Gastroesophageal sphincter (tissue), 4 donors: ENCODE data around the gene EFR3B. TPM values are rescaled to one million over a fixed set of nuclear protein-coding genes. Genes with fewer than 3 reads are reported as not detected.
"Not testable (repeated sequence)": the region's sequence is repeated elsewhere in the genome, so short reads cannot be mapped to it uniquely, and the experiment has no call there.

Experiments used
- ATAC-seq: fragments of 150-250 bp; one replicate; pipeline ENCODE4 v1.9.1; 2016; ENCODE audit warnings: mild to moderate bottlenecking, moderate library complexity
- H3K27ac ChIP-seq, 4 donors: fragments of 200-600 bp; sonication (generic) in 3 of 4; 1 replicate in 3 of 4; 2 replicates in 1 of 4; pipeline ENCODE4 v1.5.1; 2016 to 2019
- H3K27me3 ChIP-seq: fragments of 200-600 bp; sonication (generic); one replicate; pipeline ENCODE4 v1.5.1; 2019
- H3K36me3 ChIP-seq, 2 donors: fragments of 200-600 bp; sonication (generic); one replicate each; pipeline ENCODE4 v1.5.1; 2019; ENCODE audit warnings: control low read depth in 1 of 2
- H3K4me1 ChIP-seq, 3 donors: fragments of 200-600 bp; sonication (generic); 1 replicate in 2 of 3; 2 replicates in 1 of 3; pipeline ENCODE4 v1.5.1; 2016 to 2019; ENCODE audit warnings: control low read depth in 2 of 3
- H3K4me3 ChIP-seq, 2 donors: fragments of 200-600 bp; sonication (generic); one replicate each; pipeline ENCODE4 v1.5.1; 2019; ENCODE audit warnings: mild to moderate bottlenecking in 1 of 2, moderate library complexity in 1 of 2
- H3K9me3 ChIP-seq, 3 donors: fragments of 200-600 bp; sonication (generic); one replicate each; pipeline ENCODE4 v1.5.1; 2017 to 2019; ENCODE audit warnings: control low read depth in 2 of 3
- CTCF ChIP-seq, 4 experiments: fragments of 200-600 bp in 2 of 4; fragments of 450-650 bp in 2 of 4; sonication (generic) in 1 of 4; IDR thresholded peaks; one replicate each; pipeline ENCODE4 v1.5.1; 2017 to 2019; ENCODE audit warnings: antibody characterized with exemption in 4 of 4, mild to moderate bottlenecking in 2 of 4, moderate library complexity in 2 of 4
- EP300 ChIP-seq: sonication (generic); formaldehyde crosslinking; IDR thresholded peaks from one replicate; pipeline ENCODE4 v1.6.1; 2017; ENCODE audit warnings: antibody characterized with exemption, mild to moderate bottlenecking
- POLR2A ChIP-seq, 2 donors: fragments of 450-650 bp; IDR thresholded peaks; one replicate each; pipeline ENCODE4 v1.6.1; 2017; ENCODE audit warnings: antibody characterized with exemption in 2 of 2, mild to moderate bottlenecking in 2 of 2, moderate library complexity in 1 of 2
- POLR2AphosphoS5 ChIP-seq: sonication (generic); formaldehyde crosslinking; IDR thresholded peaks from one replicate; pipeline ENCODE4 v1.6.1; 2017; ENCODE audit warnings: antibody characterized with exemption
- WGBS, 2 donors: methylation state at CpG; one replicate each; pipeline ENCODE4 v1.1.5; 2018; ENCODE audit warnings: low coverage in 1 of 2; 5-methylcytosine and 5-hydroxymethylcytosine counted together
- total RNA-seq, 4 donors: library from RNA; depleted of rRNA; stranded (reverse); fragments of >200 nt; gene quantifications; one replicate each; pipeline ENCODE4 v1.1.0, GENCODE V29; 2016

Gene EFR3B
- total RNA-seq, 4 donors from 2014 or later, result 0.67 to 2.4 (median 1.5) TPM

GRCh38 chr2:25000503-25001324 is 41.2 kb upstream of the EFR3B start:
- no peak for TF ChIP-seq EP300
- no peak for TF ChIP-seq CTCF (IDR thresholded peaks at IDR 0.05)
- no peak for TF ChIP-seq POLR2A (IDR thresholded peaks at IDR 0.05)
- TF ChIP-seq POLR2AphosphoS5, result no peak
- Histone ChIP-seq H3K9me3 (no peaks in the 10 kb centered on the region), H3K4me1 (peaks cover 0 to 14% (median 0%) of the 10 kb centered on the region in 3 donors), H3K4me3 (no peak overlapping the region), H3K27ac (no peak overlapping the region), H3K27me3 (no peaks in the 10 kb centered on the region), H3K36me3 (peaks cover 0 to 5% of the 10 kb centered on the region in 2 donors)
- ATAC-seq, result no peak
- 36 to 80% methylated on average over 1 to 4 of the region's 6 CpGs for WGBS, 2 donors

- Histone ChIP-seq H3K9me3 (no peaks in the 10 kb centered on the region), H3K27ac (no peak overlapping the region), H3K4me1 (peaks cover 0 to 14% (median 0%) of the 10 kb centered on the region in 3 donors), H3K27me3 (no peaks in the 10 kb centered on the region), H3K36me3 (peaks cover 0 to 5% of the 10 kb centered on the region in 2 donors), H3K4me3 (no peak overlapping the region)
- no peak for TF ChIP-seq POLR2A (IDR thresholded peaks at IDR 0.05)
- TF ChIP-seq POLR2AphosphoS5, result no peak
- no peak for TF ChIP-seq CTCF (IDR thresholded peaks at IDR 0.05)
- no peak for TF ChIP-seq EP300
- no peak for ATAC-seq
- WGBS, 2 donors, result 88 to 91% methylated on average over 6 of the region's 7 CpGs
These were observed 40.6 kb upstream of the EFR3B start for GRCh38 chr2:25001325-25001637.

GRCh38 chr2:25002066-25002465 is 39.8 kb upstream of the EFR3B start:
- no peaks in the 10 kb centered on the region for H3K27me3 ChIP-seq
- TF ChIP-seq CTCF (IDR thresholded peaks at IDR 0.05) (no peak), POLR2AphosphoS5 (no peak), EP300 (no peak), POLR2A (IDR thresholded peaks at IDR 0.05) (no peak)
- no peak for ATAC-seq
- WGBS, 2 donors, result no CpG with 5 or more reads among the region's 1 CpG
- H3K4me3 ChIP-seq, result no peak overlapping the region
- H3K27ac ChIP-seq, result no peak overlapping the region
- no peaks in the 10 kb centered on the region for H3K9me3 ChIP-seq
- H3K36me3 ChIP-seq, result peaks cover 0 to 5% of the 10 kb centered on the region in 2 donors
- H3K4me1 ChIP-seq, result peaks cover 0 to 14% (median 0%) of the 10 kb centered on the region in 3 donors

- Histone ChIP-seq H3K4me3 (no peak overlapping the region), H3K9me3 (no peaks in the 10 kb centered on the region), H3K4me1 (no peaks in the 10 kb centered on the region), H3K36me3 (peaks cover 0 to 3% of the 10 kb centered on the region in 2 donors), H3K27me3 (no peaks in the 10 kb centered on the region), H3K27ac (no peak overlapping the region)
- WGBS, 2 donors, result 63 to 69% methylated on average over 6 to 11 of the region's 11 CpGs
- no peak for ATAC-seq
- no peak for TF ChIP-seq POLR2A (IDR thresholded peaks at IDR 0.05)
These were observed 31.9 kb upstream of the EFR3B start for GRCh38 chr2:25009954-25010353.

GRCh38 chr2:25011342-25011741 is 30.5 kb upstream of the EFR3B start:
- H3K4me1 ChIP-seq, H3K27ac ChIP-seq, H3K9me3 ChIP-seq, H3K4me3 ChIP-seq, H3K27me3 ChIP-seq, H3K36me3 ChIP-seq, ATAC-seq: not testable (repeated sequence)
- 50% methylated on average over 1 of the region's 2 CpGs; no CpG with 5 or more reads in 1 of the 2 donors for WGBS, 2 donors

GRCh38 chr2:25014631-25015030 is 27.2 kb upstream of the EFR3B start:
- no peak for TF ChIP-seq EP300
- no peaks in the 10 kb centered on the region for H3K27me3 ChIP-seq
- WGBS, 2 donors, result 90 to 98% methylated on average over 2 to 6 of the region's 9 CpGs
- H3K4me1 ChIP-seq, result no peaks in the 10 kb centered on the region
- no peaks in the 10 kb centered on the region for H3K36me3 ChIP-seq
- no peaks in the 10 kb centered on the region for H3K9me3 ChIP-seq
- no peak for ATAC-seq
- no peak overlapping the region for H3K4me3 ChIP-seq
- H3K27ac ChIP-seq, result no peak overlapping the region
